ENCODE results near the gene HACD2. TPM values are rescaled to one million over a fixed set of nuclear protein-coding genes. Genes with fewer than 3 reads are reported as not detected.

HACD2 gene
- total RNA-seq, 1 experiment from 2014 or later = 27.4 TPM

DNA sequence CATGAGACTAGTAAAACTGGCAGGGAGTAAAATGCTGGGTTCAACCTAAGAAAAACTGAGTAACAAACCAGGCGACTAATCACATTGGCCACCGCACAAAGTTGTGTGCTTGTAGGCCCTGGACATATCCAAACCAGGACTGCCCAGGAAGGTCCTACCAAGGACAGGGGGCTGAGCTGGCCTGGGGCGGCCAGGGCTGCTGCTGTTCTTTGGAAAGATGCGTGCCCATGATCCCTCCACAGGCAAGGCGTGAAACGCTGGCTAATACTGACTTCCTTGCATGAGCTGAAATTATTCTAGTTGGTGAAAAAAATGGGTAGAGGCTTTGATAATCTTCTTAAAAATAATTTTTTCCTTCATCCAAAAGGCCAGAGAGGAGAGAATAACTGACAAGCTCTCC is 79.0 kb downstream of the HACD2 start:
- no peak overlapping the region for H3K56ac ChIP-seq (ENCODE audit: insufficient read length, low read depth, low read length)
- no peaks in the 10 kb centered on the region for H3K23me2 ChIP-seq (ENCODE audit: insufficient read length, low read depth, low read length, poor library complexity, severe bottlenecking)
- no peak overlapping the region for H2AK5ac ChIP-seq (ENCODE audit: insufficient read length, low read length)
- no peaks in the 10 kb centered on the region for H3K79me1 ChIP-seq (ENCODE audit: insufficient read depth, low read depth, low read length, poor library complexity, severe bottlenecking)
- no peak overlapping the region for H3K9ac ChIP-seq (ENCODE audit: extremely low read depth, insufficient read length, low read length)
- H3K4me2 ChIP-seq (ENCODE audit: insufficient read depth, insufficient read length, low read length) = no peak overlapping the region
- H3K27ac ChIP-seq (ENCODE audit: insufficient read length, low read depth, low read length) = no peak overlapping the region
- H3T11ph ChIP-seq (ENCODE audit: low read length) = no peak overlapping the region
- H2BK5ac ChIP-seq (ENCODE audit: insufficient read length, low read length) = no peak overlapping the region
- Mint-ChIP-seq H3K4me3 (no peak overlapping the region), H3K27ac (no peak overlapping the region), H3K27me3 (ENCODE audit: low read depth) (peaks cover 21% of the 10 kb centered on the region), H3K36me3 (ENCODE audit: insufficient read depth in 1 of 3, low read depth in 3 of 3) (peaks cover 0 to 10% (median 4%) of the 10 kb centered on the region in 3 experiments; a peak in 4 of 7 replicates), H3K9me3 (no peaks in the 10 kb centered on the region), H3K4me1 (peaks cover 9 to 12% of the 10 kb centered on the region in 2 experiments)
- no peak overlapping the region for H4K91ac ChIP-seq (ENCODE audit: insufficient read length, low read depth, low read length)
- H2BK20ac ChIP-seq (ENCODE audit: low read depth, low read length, poor library complexity, severe bottlenecking) = no peak overlapping the region
- no peaks in the 10 kb centered on the region for H3K9me3 ChIP-seq (ENCODE audit: control insufficient read depth, low read depth, low read length)
- no CpG with 5 or more reads among the region's 6 CpGs for WGBS (ENCODE audit: extremely low coverage, insufficient read length, low lambda C conversion rate)
- H3K18ac ChIP-seq (ENCODE audit: insufficient read length, low read depth, low read length) = no peak overlapping the region
- no peaks in the 10 kb centered on the region for H3K79me2 ChIP-seq (ENCODE audit: insufficient read depth, low read length)
- no peak overlapping the region for H3K23ac ChIP-seq (ENCODE audit: insufficient read length, low read depth, low read length)
- no peak overlapping the region for H2BK15ac ChIP-seq (ENCODE audit: low read depth, low read length)
- no peak overlapping the region for H4K8ac ChIP-seq (replicated peaks; ENCODE audit: insufficient read length, low read depth, low read length)
- H4K20me1 ChIP-seq (ENCODE audit: control insufficient read depth, insufficient read depth, insufficient read length) = no peaks in the 10 kb centered on the region
- TF ChIP-seq CTCF (conservative IDR thresholded peaks at IDR 0.05) = no peak
- no peak overlapping the region for H2AFZ ChIP-seq (ENCODE audit: low read length)
- no peak overlapping the region for H3K4ac ChIP-seq (ENCODE audit: low read depth, low read length)
- no peak overlapping the region for H4K5ac ChIP-seq (ENCODE audit: insufficient read length, low read depth, low read length)
- H2BK120ac ChIP-seq (ENCODE audit: low read depth, low read length, poor library complexity, severe bottlenecking) = no peak overlapping the region
- DNase-seq = no peak
- H2BK12ac ChIP-seq (ENCODE audit: insufficient read length, low read depth, low read length) = no peak overlapping the region
- no peak overlapping the region; the same call in 1 of the 2 replicates for H3K14ac ChIP-seq (ENCODE audit: insufficient read depth, low read length)
- H3K4me1 ChIP-seq (ENCODE audit: insufficient read depth, low read length) = no peaks in the 10 kb centered on the region
- no peaks in the 10 kb centered on the region for H3K27me3 ChIP-seq (ENCODE audit: insufficient read depth, low read length)

Measured in H9 (cell line).